NK-92 (cell line): ENCODE results near the gene ANXA3.
"Not testable (repeated sequence)": the region's sequence is repeated elsewhere in the genome, so short reads cannot be mapped to it uniquely, and the experiment has no call there.

Source experiments
- DNase-seq: peaks from one replicate; lab custom pipeline; 2025; ENCODE audit not compliant: unreplicated experiment; lab: John Stamatoyannopoulos, UW

Gene ANXA3

GRCh38 chr4:78551420-78552351 is at the start of gene ANXA3:
Gene ANXA3, plus strand, starts transcription at chr4:78551770. Its CDS starts 2,704 bp downstream, at chr4:78554474.
- no peak for DNase-seq

- DNase-seq, result not testable (repeated sequence)
Measured at GRCh38 chr4:78506260-78506659, 45.3 kb upstream of the ANXA3 start.

GRCh38 chr4:78509043-78509442 is 42.5 kb upstream of the ANXA3 start:
- DNase-seq, result no peak

- no peak for DNase-seq
Measured at GRCh38 chr4:78510108-78510507, 41.5 kb upstream of the ANXA3 start.

- DNase-seq, result no peak
Measured at GRCh38 chr4:78510681-78511080, 40.9 kb upstream of the ANXA3 start.

- DNase-seq, result no peak
Measured at GRCh38 chr4:78512357-78512920, 39.1 kb upstream of the ANXA3 start.

GRCh38 chr4:78513411-78513975 is 38.1 kb upstream of the ANXA3 start:
- DNase-seq, result no peak

GRCh38 chr4:78517050-78517652 is 34.4 kb upstream of the ANXA3 start:
- DNase-seq, result no peak

- no peak for DNase-seq
Measured at GRCh38 chr4:78518561-78518960, 33.0 kb upstream of the ANXA3 start.

- DNase-seq, result no peak
Measured at GRCh38 chr4:78519962-78520361, 31.6 kb upstream of the ANXA3 start.

- DNase-seq, result no peak
Measured at GRCh38 chr4:78520808-78521226, 30.8 kb upstream of the ANXA3 start.

- DNase-seq, result no peak
Measured at GRCh38 chr4:78524009-78524408, 27.6 kb upstream of the ANXA3 start.

- DNase-seq, result no peak
Measured at GRCh38 chr4:78525559-78525958, 26.0 kb upstream of the ANXA3 start.

GRCh38 chr4:78527103-78527502 is 24.5 kb upstream of the ANXA3 start:
- no peak for DNase-seq

GRCh38 chr4:78527555-78527954 is 24.0 kb upstream of the ANXA3 start:
- no peak for DNase-seq

GRCh38 chr4:78528327-78528726 is 23.2 kb upstream of the ANXA3 start:
- no peak for DNase-seq

GRCh38 chr4:78529569-78530209 is 21.9 kb upstream of the ANXA3 start:
- DNase-seq, result no peak

GRCh38 chr4:78532046-78532445 is 19.5 kb upstream of the ANXA3 start:
- DNase-seq, result no peak

GRCh38 chr4:78533854-78534253 is 17.7 kb upstream of the ANXA3 start:
- no peak for DNase-seq

- no peak for DNase-seq
Measured at GRCh38 chr4:78534286-78534955, 17.1 kb upstream of the ANXA3 start.

GRCh38 chr4:78542373-78542772 is 9.2 kb upstream of the ANXA3 start:
- no peak for DNase-seq
